Mesendoderm (in vitro differentiated cells): ENCODE measurements around the gene IL6ST.
"Not testable (repeated sequence)": the region's sequence is repeated elsewhere in the genome, so short reads cannot be mapped to it uniquely, and the experiment has no call there.

ENCODE experiments used
- DNase-seq: peaks from one replicate; pipeline ENCODE4 v3.0.0; 2013
- H2AK5ac ChIP-seq: 2 replicates; pipeline ENCODE4 v1.6.1; 2013; ENCODE audit warnings: low read length, inconsistent platforms
- H2BK120ac ChIP-seq: 2 replicates; pipeline ENCODE4 v1.6.1; 2013; ENCODE audit warnings: low read depth, mild to moderate bottlenecking, low read length, moderate library complexity, mixed read lengths
- H2BK15ac ChIP-seq: replicated peaks from 2 replicates; pipeline ENCODE4 v1.6.1; 2013; ENCODE audit warnings: low read depth, mild to moderate bottlenecking, moderate library complexity
- H2BK5ac ChIP-seq: 2 replicates; pipeline ENCODE4 v1.6.1; 2013; ENCODE audit warnings: low read length, inconsistent platforms
- H3K18ac ChIP-seq: 2 replicates; pipeline ENCODE4 v1.6.1; 2013; ENCODE audit warnings: mild to moderate bottlenecking, low read length, mixed read lengths
- H3K23ac ChIP-seq: one replicate; pipeline ENCODE4 v1.6.1; 2013; ENCODE audit warnings: low read length
- H3K27ac ChIP-seq: 2 replicates; pipeline ENCODE4 v1.5.1; 2013; ENCODE audit warnings: low read depth, mild to moderate bottlenecking, inconsistent platforms, low read length, moderate library complexity
- H3K27me3 ChIP-seq: 2 replicates; pipeline ENCODE4 v1.6.1; 2013; ENCODE audit warnings: low read length, control low read depth, mild to moderate bottlenecking, inconsistent platforms; ENCODE audit not compliant: insufficient read depth, poor library complexity
- H3K36me3 ChIP-seq: 2 replicates; pipeline ENCODE4 v1.6.1; 2013; ENCODE audit warnings: low read length, inconsistent platforms; ENCODE audit not compliant: control insufficient read depth, insufficient read depth
- H3K4ac ChIP-seq: one replicate; pipeline ENCODE4 v1.6.1; 2013; ENCODE audit warnings: low read depth, mild to moderate bottlenecking, low read length, moderate library complexity
- H3K4me1 ChIP-seq: 2 replicates; pipeline ENCODE4 v1.6.1; 2013; ENCODE audit warnings: low read depth, low read length, inconsistent platforms; ENCODE audit not compliant: control insufficient read depth
- H3K4me2 ChIP-seq: 2 replicates; pipeline ENCODE4 v1.6.1; 2013; ENCODE audit warnings: low read length
- H3K4me3 ChIP-seq: 2 replicates; pipeline ENCODE4 v1.5.1; 2013; ENCODE audit warnings: mild to moderate bottlenecking, low read length
- H3K56ac ChIP-seq: one replicate; pipeline ENCODE4 v1.6.1; 2013; ENCODE audit warnings: low read length
- H3K79me1 ChIP-seq: 2 replicates; pipeline ENCODE4 v1.6.1; 2013; ENCODE audit warnings: low read length, inconsistent platforms
- H3K79me2 ChIP-seq: 2 replicates; pipeline ENCODE4 v1.6.1; 2013; ENCODE audit warnings: mild to moderate bottlenecking, low read length; ENCODE audit not compliant: control insufficient read depth, insufficient read depth
- H3K9ac ChIP-seq: 2 replicates; pipeline ENCODE4 v1.6.1; 2013; ENCODE audit warnings: low read length, inconsistent platforms
- H4K5ac ChIP-seq: one replicate; pipeline ENCODE4 v1.6.1; 2013; ENCODE audit warnings: low read length
- H4K8ac ChIP-seq: one replicate; pipeline ENCODE4 v1.6.1; 2013; ENCODE audit warnings: low read depth, mild to moderate bottlenecking, control low read depth, low read length, moderate library complexity
- WGBS: extraction: QIAGEN DNeasy Blood & Tissue Kit; methylation state at CpG from one replicate; pipeline ENCODE4 v1.1.7; 2013; ENCODE audit warnings: low lambda C conversion rate, missing lambda C conversion rate; ENCODE audit not compliant: insufficient coverage; ENCODE audit errors: extremely low coverage; 5-methylcytosine and 5-hydroxymethylcytosine counted together

IL6ST gene

GRCh38 chr5:56024810-56025150, 30.0 kb upstream of the IL6ST start:
- no peak overlapping the region for H2BK5ac ChIP-seq
- H3K56ac ChIP-seq, result no peak overlapping the region
- H4K8ac ChIP-seq, result no peak overlapping the region
- H3K4me1 ChIP-seq, result no peaks in the 10 kb centered on the region
- H3K79me2 ChIP-seq, result no peaks in the 10 kb centered on the region
- no peak overlapping the region for H3K4ac ChIP-seq
- H2BK15ac ChIP-seq, result no peak overlapping the region
- H3K36me3 ChIP-seq, result no peaks in the 10 kb centered on the region
- H2AK5ac ChIP-seq, result no peak overlapping the region
- H3K27ac ChIP-seq, result no peak overlapping the region
- no peak for DNase-seq
- no peak overlapping the region for H3K23ac ChIP-seq
- no CpG with 5 or more reads among the region's 2 CpGs for WGBS
- H3K4me3 ChIP-seq, result no peak overlapping the region
- no peak overlapping the region for H2BK120ac ChIP-seq
- H3K27me3 ChIP-seq, result no peaks in the 10 kb centered on the region
- no peak overlapping the region for H3K4me2 ChIP-seq
- no peak overlapping the region for H3K9ac ChIP-seq
- H3K79me1 ChIP-seq, result no peaks in the 10 kb centered on the region
- H4K5ac ChIP-seq, result no peak overlapping the region
- H3K18ac ChIP-seq, result no peak overlapping the region

DNA sequence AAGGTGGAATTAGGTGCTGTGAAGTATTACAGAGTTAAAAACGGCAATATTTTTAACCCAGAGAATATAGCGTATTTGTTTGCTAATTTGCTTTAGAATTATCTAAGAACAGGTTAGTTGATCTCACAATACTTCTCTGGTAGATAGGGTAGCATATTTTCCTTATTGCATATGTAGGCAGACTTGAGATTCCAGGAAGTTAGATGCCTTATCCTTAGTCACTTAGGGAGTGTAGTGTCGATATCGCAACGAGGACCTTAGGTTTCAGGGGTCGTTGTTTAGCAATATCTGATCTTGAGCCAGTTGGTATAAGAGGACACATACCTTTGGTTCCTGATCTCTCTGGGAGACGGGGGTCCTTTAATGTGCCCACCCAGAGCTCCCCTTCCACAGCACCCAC, 28.5 kb upstream of the IL6ST start:
- Histone ChIP-seq H3K36me3 (no peaks in the 10 kb centered on the region), H3K4me1 (no peaks in the 10 kb centered on the region), H3K79me1 (no peaks in the 10 kb centered on the region), H3K4ac (no peak overlapping the region), H3K4me2 (no peak overlapping the region), H3K23ac (no peak overlapping the region), H3K27me3 (no peaks in the 10 kb centered on the region), H3K56ac (no peak overlapping the region), H3K4me3 (no peak overlapping the region), H3K9ac (no peak overlapping the region), H3K79me2 (no peaks in the 10 kb centered on the region), H4K8ac (no peak overlapping the region), H2BK5ac (no peak overlapping the region), H4K5ac (no peak overlapping the region), H3K27ac (no peak overlapping the region), H3K18ac (peak overlapping the region; percentile 56), H2BK15ac (no peak overlapping the region), H2AK5ac (no peak overlapping the region), H2BK120ac (no peak overlapping the region)
- WGBS, result no CpG with 5 or more reads among the region's 7 CpGs
- DNase-seq, result no peak

DNA sequence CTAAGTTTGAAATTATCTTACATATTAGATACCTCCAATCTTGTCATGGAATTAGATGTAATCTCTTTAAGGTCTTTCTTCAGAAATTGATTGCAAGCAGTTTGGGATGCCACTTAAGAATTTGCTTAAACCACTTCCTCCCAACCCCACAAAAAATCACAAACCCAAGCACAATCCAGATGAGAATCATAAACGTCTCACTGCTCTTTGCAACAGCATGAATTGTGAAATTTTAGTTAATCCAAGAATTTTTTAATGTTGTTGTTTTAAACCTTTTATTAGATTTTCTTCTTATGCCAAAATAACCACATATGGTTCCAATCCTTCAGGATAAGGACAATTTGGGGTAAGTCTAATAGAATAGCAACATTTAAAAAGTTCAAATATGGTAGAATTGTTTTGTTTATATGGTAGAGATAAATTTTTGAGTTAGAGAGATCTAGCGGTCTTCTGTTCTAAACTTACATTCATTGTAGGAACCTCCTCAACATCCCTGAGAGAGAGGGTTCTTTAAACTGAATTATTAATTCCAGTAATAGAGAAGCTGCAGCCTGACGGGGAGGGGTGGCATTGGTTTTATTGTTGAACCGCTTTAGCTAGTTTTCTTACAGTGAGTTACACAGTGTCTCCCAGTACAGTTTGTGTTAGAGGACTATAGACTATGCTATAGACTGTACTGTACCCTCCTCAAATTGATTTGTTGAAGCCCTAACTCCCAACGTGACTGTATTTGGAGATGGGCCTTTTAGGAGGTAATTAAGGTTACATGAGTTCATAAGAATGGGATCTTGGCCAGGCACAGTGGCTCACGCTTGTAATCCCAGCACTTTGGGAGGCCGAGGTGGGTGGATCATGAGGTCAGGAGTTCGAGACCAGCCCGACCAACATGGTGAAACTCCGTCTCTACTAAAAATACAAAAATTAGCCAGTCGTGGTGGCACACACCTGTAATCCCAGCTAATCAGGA, 24.8 kb upstream of the IL6ST start:
- no peak for DNase-seq
- Histone ChIP-seq H3K4me2 (no peak overlapping the region), H3K4me3 (no peak overlapping the region), H3K9ac (no peak overlapping the region), H3K27me3 (no peaks in the 10 kb centered on the region), H4K5ac (no peak overlapping the region), H3K56ac (no peak overlapping the region), H2BK120ac (no peak overlapping the region), H4K8ac (no peak overlapping the region), H3K79me1 (no peaks in the 10 kb centered on the region), H3K23ac (no peak overlapping the region), H3K18ac (no peak overlapping the region), H2BK15ac (no peak overlapping the region), H3K79me2 (no peaks in the 10 kb centered on the region), H3K4ac (no peak overlapping the region), H3K4me1 (no peaks in the 10 kb centered on the region), H2BK5ac (no peak overlapping the region), H3K36me3 (no peaks in the 10 kb centered on the region), H2AK5ac (no peak overlapping the region), H3K27ac (no peak overlapping the region)
- 100% methylated on average over 1 of the region's 11 CpGs for WGBS

DNA sequence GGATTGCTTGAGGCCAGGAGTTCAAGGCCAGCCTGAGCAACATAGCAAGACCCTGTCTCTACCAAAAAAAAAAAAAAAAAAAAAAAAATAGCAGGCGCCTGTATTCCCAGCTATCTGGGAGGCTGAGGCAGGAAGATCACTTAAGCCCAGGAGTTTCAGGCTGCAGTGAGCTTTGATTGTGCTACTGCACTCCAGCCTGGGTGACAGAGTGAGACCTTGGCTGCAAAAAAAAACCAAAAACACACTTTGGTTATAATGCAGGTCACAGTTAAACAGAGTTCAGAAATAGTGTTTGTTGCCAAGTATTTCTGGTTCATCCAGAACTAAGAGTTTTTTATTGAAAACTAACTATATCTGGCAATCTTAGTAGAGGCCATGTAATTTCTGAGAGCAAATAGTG, 24.1 kb upstream of the IL6ST start:
- H3K27ac ChIP-seq, result no peak overlapping the region
- H2BK15ac ChIP-seq, result no peak overlapping the region
- H3K4me2 ChIP-seq, result no peak overlapping the region
- no peak overlapping the region for H2BK5ac ChIP-seq
- H3K9ac ChIP-seq, result no peak overlapping the region
- DNase-seq, result no peak
- H2AK5ac ChIP-seq, result no peak overlapping the region
- H3K79me2 ChIP-seq, result no peaks in the 10 kb centered on the region
- H3K18ac ChIP-seq, result no peak overlapping the region
- no peaks in the 10 kb centered on the region for H3K27me3 ChIP-seq
- no CpG with 5 or more reads among the region's 1 CpG for WGBS
- no peak overlapping the region for H3K4me3 ChIP-seq
- no peak overlapping the region for H4K8ac ChIP-seq
- H3K4me1 ChIP-seq, result no peaks in the 10 kb centered on the region
- H2BK120ac ChIP-seq, result no peak overlapping the region
- H3K56ac ChIP-seq, result no peak overlapping the region
- no peak overlapping the region for H3K4ac ChIP-seq
- no peaks in the 10 kb centered on the region for H3K79me1 ChIP-seq
- H3K23ac ChIP-seq, result no peak overlapping the region
- no peak overlapping the region for H4K5ac ChIP-seq
- no peaks in the 10 kb centered on the region for H3K36me3 ChIP-seq

GRCh38 chr5:56014701-56015100, 19.9 kb upstream of the IL6ST start:
- H3K18ac ChIP-seq, H3K56ac ChIP-seq, H3K79me2 ChIP-seq, H3K27ac ChIP-seq, H4K5ac ChIP-seq, H3K4me2 ChIP-seq, DNase-seq, H3K79me1 ChIP-seq, H2BK120ac ChIP-seq, H3K9ac ChIP-seq, H3K4me3 ChIP-seq, H3K27me3 ChIP-seq, H3K36me3 ChIP-seq, H3K4ac ChIP-seq, H3K4me1 ChIP-seq, H2BK15ac ChIP-seq, H3K23ac ChIP-seq, H2BK5ac ChIP-seq, H4K8ac ChIP-seq, H2AK5ac ChIP-seq: not testable (repeated sequence)
- WGBS, result no CpG with 5 or more reads among the region's 26 CpGs

- H3K4me3 ChIP-seq, H2BK15ac ChIP-seq, H2BK120ac ChIP-seq, H3K4ac ChIP-seq, H3K4me1 ChIP-seq, H3K27ac ChIP-seq, H3K23ac ChIP-seq, DNase-seq, H3K79me1 ChIP-seq, H3K56ac ChIP-seq, H3K4me2 ChIP-seq, H3K9ac ChIP-seq, H3K79me2 ChIP-seq, H2AK5ac ChIP-seq, H3K18ac ChIP-seq, H4K5ac ChIP-seq, H3K36me3 ChIP-seq, H4K8ac ChIP-seq, H3K27me3 ChIP-seq, H2BK5ac ChIP-seq: not testable (repeated sequence)
- no CpG with 5 or more reads among the region's 5 CpGs for WGBS
Observed at GRCh38 chr5:56013939-56014338, 19.2 kb upstream of the IL6ST start.
